Gastrocnemius medialis (tissue), 4 donors: ENCODE measurements around the gene ELMO1. TPM values are rescaled to one million over a fixed set of nuclear protein-coding genes. Genes with fewer than 3 reads are reported as not detected.

Experiments
- ATAC-seq, 2 donors: fragments of 150-250 bp; one replicate each; pipeline ENCODE4 v1.9.1; 2016
- DNase-seq, 2 donors: peaks; one replicate each; pipeline ENCODE4 v3.0.0-alpha.2; 2019
- H3K27ac ChIP-seq, 4 donors: fragments of 200-600 bp; sonication (generic); 1 replicate in 1 of 4; 2 replicates in 3 of 4; pipeline ENCODE4 v1.5.1; 2016 to 2018; ENCODE audit warnings: mild to moderate bottlenecking in 2 of 4, moderate library complexity in 1 of 4
- H3K27me3 ChIP-seq, 3 donors: fragments of 200-600 bp; sonication (generic) in 2 of 3; 1 replicate in 1 of 3; 2 replicates in 2 of 3; pipeline versions ENCODE4 v1.5.1 to v1.6.0; 2016 to 2019; ENCODE audit warnings: mild to moderate bottlenecking in 1 of 3, moderate library complexity in 1 of 3
- H3K36me3 ChIP-seq, 2 donors: fragments of 200-600 bp; sonication (generic) in 1 of 2; one replicate each; pipeline ENCODE4 v1.5.1; 2017 to 2018
- H3K4me1 ChIP-seq, 2 donors: fragments of 200-600 bp; sonication (generic) in 1 of 2; one replicate each; pipeline ENCODE4 v1.5.1; 2016 to 2017; ENCODE audit warnings: mild to moderate bottlenecking in 2 of 2
- H3K4me3 ChIP-seq, 4 donors: fragments of 200-600 bp; sonication (generic) in 3 of 4; 1 replicate in 1 of 4; 2 replicates in 3 of 4; pipeline ENCODE4 v1.5.1; 2016 to 2019; ENCODE audit warnings: mild to moderate bottlenecking in 2 of 4
- H3K9me3 ChIP-seq, 3 donors: fragments of 200-600 bp; sonication (generic) in 2 of 3; 1 replicate in 1 of 3; 2 replicates in 2 of 3; pipeline ENCODE4 v1.5.1; 2016 to 2019
- CTCF ChIP-seq, 5 experiments: fragments of 450-650 bp in 3 of 5; fragments of 200-600 bp in 2 of 5; sonication (generic) in 2 of 5; IDR thresholded peaks in 4 of 5; conservative IDR thresholded peaks in 1 of 5; 1 replicate in 4 of 5; 2 replicates in 1 of 5; pipeline ENCODE4 v1.5.1; 2016 to 2019; ENCODE audit warnings: antibody characterized with exemption in 5 of 5, mild to moderate bottlenecking in 3 of 5, moderate library complexity in 3 of 5
- POLR2A ChIP-seq, 2 donors: fragments of 450-650 bp; IDR thresholded peaks; one replicate each; pipeline ENCODE4 v1.6.1; 2017; ENCODE audit warnings: antibody characterized with exemption in 2 of 2, mild to moderate bottlenecking in 2 of 2, moderate library complexity in 2 of 2
- in situ Hi-C, 4 donors: fragments of 200-750 bp; cut with MboI; loops; one replicate each; pipeline versions ENCODE4 v1.15.0 to v1.8.0; 2017; ENCODE audit warnings: low sequenced_read_pairs in 4 of 4
- intact Hi-C: fragments of 100-400 bp; cut with DNase I; formaldehyde crosslinking; loops from one replicate; pipeline ENCODE4 v1.15.1; 2023; ENCODE audit warnings: low total_unique reads
- total RNA-seq, 4 donors: library from RNA; depleted of rRNA; stranded (reverse); fragments of >200 nt; gene quantifications; one replicate each; pipeline versions ENCODE4 v1.1.0 to v1.2.3, GENCODE V29; 2016

ELMO1 gene
- total RNA-seq, 4 donors from 2014 or later: 8.4 to 18.9 (median 14.6) TPM

DNA sequence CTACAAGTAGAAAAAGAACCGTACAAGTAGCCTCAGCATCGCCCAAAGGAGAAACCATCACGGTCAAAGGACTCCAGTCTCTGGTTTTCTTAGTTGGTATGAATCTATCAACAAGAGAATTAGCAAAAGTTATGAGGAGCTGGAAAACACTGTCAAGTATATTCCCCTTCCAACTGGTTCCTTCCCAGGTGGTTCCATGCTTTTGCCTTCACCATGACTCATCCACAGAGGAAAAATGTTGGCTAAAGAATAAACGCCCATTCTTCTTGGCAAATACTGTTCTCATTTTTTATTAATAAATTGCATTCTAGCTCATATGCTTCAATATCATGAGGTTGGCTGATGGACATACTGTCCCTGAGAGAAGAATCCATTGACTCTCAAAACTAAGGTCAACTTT, 6.4 kb downstream of the ELMO1 start:
- no peak for DNase-seq
- no peak overlapping the region for H3K4me3 ChIP-seq
- intact Hi-C loops (loop anchor here (10.0 kb wide), 3 partner anchors 87 to 207 kb away; no protein-coding TSS in a partner anchor), in situ Hi-C loops (no loop called here)
- ATAC-seq: no peak
- peaks cover 0 to 7% of the 10 kb centered on the region in 2 donors for H3K4me1 ChIP-seq
- H3K9me3 ChIP-seq: no peaks in the 10 kb centered on the region
- H3K27me3 ChIP-seq: peaks cover 1 to 3% (median 2%) of the 10 kb centered on the region in 3 donors
- TF ChIP-seq POLR2A (IDR thresholded peaks at IDR 0.05): no peak
- TF ChIP-seq CTCF (IDR thresholded peaks at IDR 0.05 in 4 of 5, conservative IDR thresholded peaks at IDR 0.05 in 1 of 5): no peak
- H3K36me3 ChIP-seq: no peaks in the 10 kb centered on the region
- H3K27ac ChIP-seq: peak overlapping the region; percentile 46 to 66 (median 62)

DNA sequence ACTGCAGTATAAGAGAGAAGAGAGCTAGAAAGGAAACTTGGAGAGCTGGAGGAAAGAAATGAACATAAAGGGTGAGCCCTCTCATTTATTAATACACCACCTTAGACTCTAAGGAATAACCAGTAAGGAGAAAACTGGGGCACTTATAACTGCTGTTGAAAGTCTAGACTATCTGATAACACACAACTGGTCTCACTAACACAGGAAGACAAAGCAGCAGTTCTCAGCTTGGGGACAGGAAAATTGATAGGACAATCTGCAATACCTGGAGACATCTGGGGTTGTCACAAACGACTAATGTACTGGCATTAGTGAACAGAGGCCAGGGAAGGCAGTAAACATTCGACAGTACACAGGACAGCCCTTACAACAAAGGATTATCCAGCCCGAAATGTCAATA, 6.8 kb downstream of the ELMO1 start:
- Histone ChIP-seq H3K27me3 (peaks cover 0 to 3% (median 0%) of the 10 kb centered on the region in 3 donors), H3K27ac (peak overlapping the region; percentile 46 to 66 (median 62)), H3K9me3 (no peaks in the 10 kb centered on the region), H3K36me3 (no peaks in the 10 kb centered on the region), H3K4me3 (no peak overlapping the region), H3K4me1 (peaks cover 0 to 7% of the 10 kb centered on the region in 2 donors)
- no peak for ATAC-seq
- in situ Hi-C loops (no loop called here), intact Hi-C loops (loop anchor here (10.0 kb wide), 3 partner anchors 87 to 207 kb away; no protein-coding TSS in a partner anchor)
- DNase-seq: no peak
- TF ChIP-seq POLR2A (IDR thresholded peaks at IDR 0.05) (no peak), CTCF (IDR thresholded peaks at IDR 0.05 in 4 of 5, conservative IDR thresholded peaks at IDR 0.05 in 1 of 5) (no peak)

DNA sequence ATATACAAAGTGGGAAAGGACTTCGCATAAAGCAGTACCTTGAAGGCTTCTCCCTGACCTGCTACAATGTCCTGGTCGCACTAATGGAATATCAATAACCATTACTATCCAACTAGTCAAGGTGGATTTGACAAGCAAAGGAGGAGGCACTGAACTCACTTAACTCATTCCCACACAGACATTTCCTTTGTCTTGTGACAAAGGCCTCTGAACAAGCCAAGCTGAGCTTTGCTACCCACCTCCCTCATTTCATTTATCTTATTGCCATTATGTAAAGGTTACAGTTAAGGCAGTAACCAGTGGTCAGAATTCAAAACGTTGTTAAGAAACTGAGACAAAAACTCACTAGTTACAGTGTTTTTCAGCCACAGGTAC, 7.3 kb downstream of the ELMO1 start:
- H3K27ac ChIP-seq: peak overlapping the region; percentile 46 to 66 (median 62)
- peaks cover 0 to 7% of the 10 kb centered on the region in 2 donors for H3K4me1 ChIP-seq
- ATAC-seq: no peak

DNA sequence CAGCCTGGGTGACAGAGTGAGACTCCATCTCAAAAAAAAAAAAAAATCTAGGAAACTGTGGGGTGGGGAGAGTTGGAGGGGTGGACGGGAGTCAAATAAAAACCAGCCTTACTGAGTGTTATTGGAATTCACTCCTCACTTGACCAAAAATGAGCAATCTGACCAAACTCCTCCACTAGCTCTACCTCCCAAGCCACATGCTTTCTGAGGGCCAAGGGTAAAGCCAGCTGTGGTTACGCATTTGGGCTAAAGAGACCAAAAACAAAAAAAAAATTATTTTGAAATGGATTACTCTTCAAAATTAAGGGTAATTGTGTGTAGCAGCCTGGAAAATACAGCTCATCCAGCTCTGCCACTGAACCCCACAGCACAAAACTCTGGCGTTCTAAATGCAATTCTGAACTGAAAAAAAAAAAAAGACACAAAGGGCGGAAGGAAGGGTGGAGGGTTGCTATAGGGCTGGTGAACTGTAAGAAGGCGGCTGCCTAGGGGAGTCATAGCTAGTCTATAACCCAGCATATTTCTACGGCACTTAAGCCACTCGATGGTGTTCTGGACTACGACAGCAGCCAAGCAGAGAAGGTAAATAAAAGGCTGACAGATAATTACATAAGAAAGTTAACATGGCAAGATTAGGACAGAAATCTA, 7.8 kb downstream of the ELMO1 start:
- Histone ChIP-seq H3K4me3 (no peak overlapping the region), H3K9me3 (no peaks in the 10 kb centered on the region), H3K27me3 (no peaks in the 10 kb centered on the region), H3K36me3 (no peaks in the 10 kb centered on the region), H3K4me1 (peaks cover 0 to 7% of the 10 kb centered on the region in 2 donors), H3K27ac (peak overlapping the region; percentile 46 to 66 (median 62))
- in situ Hi-C loops (no loop called here), intact Hi-C loops (loop anchor here (10.0 kb wide), 3 partner anchors 86 to 206 kb away; no protein-coding TSS in a partner anchor)
- ATAC-seq: peak; percentile 43 to 76
- no peak for DNase-seq
- TF ChIP-seq CTCF (IDR thresholded peaks at IDR 0.05 in 4 of 5, conservative IDR thresholded peaks at IDR 0.05 in 1 of 5) (no peak), POLR2A (IDR thresholded peaks at IDR 0.05) (no peak)

More for the DNA sequence above, 7.3 kb downstream of the ELMO1 start:
- H3K4me3 ChIP-seq: no peak overlapping the region
- H3K27me3 ChIP-seq: no peaks in the 10 kb centered on the region
- TF ChIP-seq CTCF (IDR thresholded peaks at IDR 0.05 in 4 of 5, conservative IDR thresholded peaks at IDR 0.05 in 1 of 5) (no peak), POLR2A (IDR thresholded peaks at IDR 0.05) (no peak)
- intact Hi-C loops (loop anchor here (10.0 kb wide), 3 partner anchors 87 to 207 kb away; no protein-coding TSS in a partner anchor), in situ Hi-C loops (no loop called here)
- H3K9me3 ChIP-seq: no peaks in the 10 kb centered on the region
- DNase-seq: no peak
- no peaks in the 10 kb centered on the region for H3K36me3 ChIP-seq
